Measurements from ENCODE around the gene VEGFC.

Gene VEGFC

GRCh38 chr4:176761872-176762271 is 30.9 kb downstream of the VEGFC start:
- DNase-seq (ENCODE audit: low spot score): no peak

- DNase-seq (ENCODE audit: low spot score): no peak
Observed at GRCh38 chr4:176760471-176760870, 32.3 kb downstream of the VEGFC start.

DNA sequence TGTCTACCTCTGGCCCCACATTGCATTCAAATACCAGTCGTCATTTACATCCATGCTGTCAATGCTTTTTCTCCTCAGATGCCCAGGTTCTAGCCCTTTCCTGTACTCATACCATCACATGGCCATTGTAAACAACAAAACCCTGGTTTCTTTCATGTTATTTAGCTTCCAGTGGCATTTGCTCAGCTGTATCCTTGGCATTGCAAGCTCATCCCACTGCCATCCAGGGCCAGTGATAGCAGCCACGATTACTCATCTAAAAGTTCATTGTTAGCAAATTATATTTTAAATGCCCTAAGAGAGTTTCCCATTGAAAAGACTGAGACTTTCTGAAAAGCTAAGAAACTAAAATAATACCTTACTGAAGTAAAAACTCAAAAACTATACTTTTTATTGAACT is 34.0 kb downstream of the VEGFC start:
- no peak for DNase-seq (ENCODE audit: low spot score)

DNA sequence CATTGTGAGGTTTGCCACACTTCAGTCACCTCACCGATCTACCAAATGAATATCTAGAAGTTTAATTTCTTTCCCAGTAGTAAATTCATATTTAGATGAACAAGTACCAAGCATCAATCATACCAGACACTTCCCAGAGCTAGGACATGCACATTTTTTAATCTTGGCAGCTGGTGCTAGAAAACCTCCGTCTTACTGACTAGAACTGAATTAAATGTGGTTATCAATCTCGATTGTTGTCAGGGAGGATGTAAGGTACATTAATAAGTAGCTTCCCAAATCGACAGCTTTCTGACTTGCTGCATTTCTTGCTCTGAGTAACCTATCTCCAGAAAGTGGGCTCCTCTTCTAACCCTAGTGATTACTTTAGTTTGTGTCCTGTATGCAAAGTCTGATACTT is 34.4 kb downstream of the VEGFC start:
- no peak for DNase-seq (ENCODE audit: low spot score)

DNA sequence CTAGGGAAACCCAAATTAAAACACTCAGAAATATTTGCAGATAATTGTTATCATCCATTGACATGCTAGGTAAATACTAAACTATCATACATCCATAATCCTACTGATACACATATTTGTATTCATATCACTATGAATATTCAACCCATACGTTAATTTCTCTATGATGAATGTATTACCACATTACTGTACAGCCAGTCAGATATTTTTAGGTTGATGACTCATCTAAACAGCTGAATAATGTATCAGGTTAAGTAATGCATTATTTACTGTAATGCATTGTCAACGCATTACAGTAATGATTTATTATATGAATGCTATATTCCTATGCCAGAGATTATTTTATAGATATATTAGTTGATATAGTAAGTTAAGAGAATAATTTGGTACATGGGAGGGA is 37.1 kb downstream of the VEGFC start:
- DNase-seq (ENCODE audit: low spot score): no peak

DNA sequence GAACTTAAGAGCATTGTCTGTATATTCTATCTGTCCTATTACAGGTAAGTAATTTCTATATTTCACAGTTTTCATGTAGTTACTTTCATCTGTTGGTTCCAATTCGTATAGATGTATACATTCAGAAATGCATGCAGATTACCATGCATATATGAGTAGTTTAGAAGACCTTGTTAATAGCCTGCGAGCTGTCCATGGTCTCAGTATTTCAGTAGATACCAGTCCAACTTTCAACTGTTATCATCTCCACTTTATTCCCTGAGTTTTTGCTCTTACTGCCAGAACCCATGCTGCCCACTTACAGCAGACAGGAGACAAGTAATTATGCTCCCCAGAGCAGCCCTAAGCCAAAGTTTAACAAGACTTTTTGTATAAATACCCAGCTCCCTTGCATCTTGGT is 37.7 kb downstream of the VEGFC start:
- no peak for DNase-seq (ENCODE audit: low spot score)

GRCh38 chr4:176753049-176753448 is 39.7 kb downstream of the VEGFC start:
- DNase-seq (ENCODE audit: low spot score): no peak

- no peak for DNase-seq (ENCODE audit: low spot score)
Observed at GRCh38 chr4:176752191-176752749, 40.5 kb downstream of the VEGFC start.

DNA sequence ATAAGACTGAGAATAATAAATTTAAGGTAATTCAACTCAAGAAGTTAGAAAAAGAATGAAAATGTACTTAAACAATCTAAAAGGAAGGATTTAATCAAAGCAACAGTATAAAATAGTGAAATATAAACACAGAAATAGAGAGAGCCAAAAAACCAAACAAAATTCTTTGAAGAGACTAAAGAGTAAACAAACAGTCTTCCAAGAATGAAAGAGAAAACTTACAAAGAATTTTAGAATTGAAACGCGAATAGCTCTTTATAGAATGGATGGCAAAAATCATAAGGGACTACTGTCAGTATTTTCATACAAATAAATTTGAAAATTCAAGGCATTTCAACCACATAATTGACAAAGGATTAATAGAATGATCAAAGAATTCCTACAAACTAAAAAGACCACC is 41.7 kb downstream of the VEGFC start:
- DNase-seq (ENCODE audit: low spot score): no peak

- DNase-seq (ENCODE audit: low spot score): no peak
Observed at GRCh38 chr4:176746846-176747245, 45.9 kb downstream of the VEGFC start.

GRCh38 chr4:176745902-176746301 is 46.8 kb downstream of the VEGFC start:
- DNase-seq (ENCODE audit: low spot score): no peak

DNA sequence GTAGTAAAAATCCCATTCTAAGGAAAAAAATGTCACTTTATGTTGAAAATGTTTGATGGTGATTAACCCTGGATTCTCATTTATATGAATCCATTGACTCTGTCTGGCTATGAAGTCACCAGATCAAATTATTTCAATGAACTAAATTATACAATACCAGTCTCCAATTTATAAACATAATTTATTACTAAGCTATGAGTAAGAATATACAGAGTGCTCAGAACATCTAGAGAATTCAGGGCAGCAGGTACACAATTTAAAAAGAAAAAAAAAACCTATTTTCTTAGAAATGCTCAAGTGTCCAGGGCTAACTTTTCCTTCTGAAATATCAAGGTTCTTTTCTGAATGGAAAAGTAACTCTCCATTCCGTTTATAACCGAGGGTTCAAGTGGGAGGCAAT is 48.6 kb downstream of the VEGFC start:
- DNase-seq (ENCODE audit: low spot score): no peak

DNA sequence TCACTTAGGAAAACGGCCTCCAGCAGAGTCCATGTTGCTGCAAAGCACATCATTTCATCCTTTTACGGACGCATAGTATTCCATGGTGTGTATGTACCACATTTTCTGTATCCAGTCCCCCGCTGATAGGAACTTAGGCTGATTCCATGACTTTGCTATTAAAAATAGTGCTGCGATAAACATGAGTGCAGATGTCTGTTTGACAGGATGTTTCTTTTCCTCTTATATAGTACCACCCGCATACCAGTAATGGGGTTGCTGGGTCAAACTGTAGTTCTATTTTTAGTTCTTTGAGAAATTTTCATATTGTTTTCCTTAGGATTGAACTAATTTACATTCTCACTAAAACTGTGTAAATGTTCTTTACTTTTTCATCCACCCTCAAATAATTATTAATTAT is 50.5 kb downstream of the VEGFC start:
- no peak for DNase-seq (ENCODE audit: low spot score)

GRCh38 chr4:176741253-176741652 is 51.5 kb downstream of the VEGFC start:
- DNase-seq (ENCODE audit: low spot score): no peak

GRCh38 chr4:176735300-176735699 is 57.4 kb downstream of the VEGFC start:
- no peak for DNase-seq (ENCODE audit: low spot score)

- DNase-seq (ENCODE audit: low spot score): no peak
Observed at GRCh38 chr4:176734461-176734860, 58.3 kb downstream of the VEGFC start.

GRCh38 chr4:176729489-176729888 is 63.2 kb downstream of the VEGFC start:
- DNase-seq (ENCODE audit: low spot score): no peak

DNA sequence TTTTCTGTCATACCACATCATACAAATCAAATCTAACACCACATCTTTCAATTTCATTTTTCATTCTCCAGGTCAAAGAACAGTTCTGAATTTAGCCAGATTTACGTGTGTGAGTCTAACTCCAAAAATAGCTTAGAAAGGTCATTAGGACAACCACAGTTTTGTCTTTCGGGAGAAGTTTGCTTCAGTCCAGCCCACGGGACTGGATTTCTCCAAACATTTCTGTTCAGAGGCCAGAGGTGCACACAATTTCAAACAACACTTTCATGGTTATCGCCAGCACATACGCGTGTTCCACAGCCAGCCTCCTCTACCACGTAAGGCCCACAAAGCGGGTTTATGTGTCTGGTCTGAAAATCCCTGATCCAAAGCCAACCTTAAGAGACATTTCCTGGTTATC is 65.9 kb downstream of the VEGFC start:
- DNase-seq (ENCODE audit: low spot score): no peak

- DNase-seq (ENCODE audit: low spot score): no peak
Observed at GRCh38 chr4:176721459-176721858, 71.3 kb downstream of the VEGFC start.

DNA sequence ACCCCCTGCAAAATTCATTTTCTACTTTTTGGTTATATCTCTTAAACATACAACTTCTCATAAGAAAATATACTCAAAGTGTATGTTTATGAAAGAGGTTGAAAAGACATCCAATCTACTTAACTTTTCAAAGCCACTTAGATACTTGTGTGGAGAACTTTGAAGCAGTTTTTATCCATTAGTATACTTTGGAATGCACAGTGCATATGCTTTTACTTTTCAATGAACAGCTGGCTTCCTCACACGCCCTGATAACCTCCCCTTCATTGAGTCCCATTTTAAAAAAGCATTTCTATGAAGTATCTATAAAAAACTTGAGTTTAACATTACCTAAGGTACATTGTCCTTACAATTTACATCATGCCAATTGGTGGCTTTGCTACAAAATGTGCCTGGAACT is 73.8 kb downstream of the VEGFC start:
- DNase-seq (ENCODE audit: low spot score): no peak

DNA sequence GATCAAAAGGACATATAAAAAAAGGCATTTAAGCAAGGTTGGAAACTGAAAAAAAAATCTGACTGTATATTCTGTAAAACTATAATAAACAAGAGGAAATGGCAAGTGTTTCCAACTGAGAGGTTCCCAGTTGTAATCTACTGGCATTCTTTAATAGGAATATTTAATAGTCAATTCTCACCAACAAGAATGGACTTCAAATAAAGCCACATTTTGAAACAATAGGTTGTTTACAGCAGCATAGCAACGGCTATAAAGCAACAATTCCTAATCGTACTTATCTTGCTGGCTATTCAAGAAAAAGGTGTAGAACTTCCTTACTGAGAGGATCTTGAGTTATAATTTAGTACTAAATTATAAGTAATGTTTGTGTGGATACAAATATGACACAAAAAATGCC is 75.5 kb downstream of the VEGFC start:
- DNase-seq (ENCODE audit: low spot score): no peak

DNA sequence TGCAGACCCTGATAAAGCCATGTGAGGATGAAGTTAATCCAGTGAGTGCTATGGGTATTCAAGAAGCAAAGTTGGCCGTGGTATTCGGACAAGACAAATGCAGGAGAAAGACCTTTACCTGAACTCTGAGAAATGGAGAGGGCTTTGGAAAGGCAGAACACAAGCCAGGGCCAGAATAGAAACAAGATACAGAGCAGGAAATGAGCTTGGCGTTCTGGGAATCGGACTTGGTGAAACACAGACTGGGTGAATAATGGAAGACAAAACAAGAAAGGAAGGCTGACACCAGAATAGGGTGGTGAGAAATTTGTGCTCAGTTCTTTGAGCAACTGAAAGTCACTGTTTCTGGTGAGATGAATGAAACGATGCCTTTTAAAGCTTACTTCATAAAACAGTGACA is 83.3 kb downstream of the VEGFC start:
- DNase-seq (ENCODE audit: low spot score): no peak

GRCh38 chr4:176708771-176709311 is 83.9 kb downstream of the VEGFC start:
- DNase-seq (ENCODE audit: low spot score): no peak

- DNase-seq (ENCODE audit: low spot score): no peak
Observed at GRCh38 chr4:176690716-176691115, 102.0 kb downstream of the VEGFC start.
